H1 (cell line): Measurements from ENCODE around the gene KCNQ2. TPM values are rescaled to one million over a fixed set of nuclear protein-coding genes. Genes with fewer than 3 reads are reported as not detected.

Experiments used
- CTCF ChIA-PET: fragments of 300-600 bp; sonication (Branson Sonifier 250); formaldehyde crosslinking; loops from one replicate; lab custom pipeline; 2021; ENCODE audit not compliant: partially characterized antibody; lab: Charles Lee
- POLR2A ChIA-PET: fragments of 300-600 bp; sonication (Branson Sonifier 250); formaldehyde crosslinking; loops from one replicate; lab custom pipeline; 2021; ENCODE audit warnings: inconsistent platforms; ENCODE audit not compliant: partially characterized antibody; lab: Charles Lee
- DNase-seq, 2 experiments: peaks; one replicate each; pipeline versions ENCODE4 v3.0.0 to v3.0.0-alpha.2; 2010 to 2022; ENCODE audit warnings: low spot score in 2 of 2, low read depth in 1 of 2, mixed read lengths in 1 of 2
- FAIRE-seq: peaks from 2 replicates; lab custom pipeline; 2011; peaks lifted over from hg19 to GRCh38; lab: Jason Lieb, UNC
- H2AFZ ChIP-seq: 2 replicates; pipeline ENCODE4 v1.8.1; 2012; ENCODE audit warnings: low read length, inconsistent platforms
- H2AK5ac ChIP-seq: 2 replicates; pipeline ENCODE4 v1.6.1; 2013; ENCODE audit warnings: low read depth, low read length
- H2BK120ac ChIP-seq: replicated peaks from 2 replicates; pipeline ENCODE3; 2013; ENCODE audit warnings: low read depth, low read length, inconsistent platforms
- H2BK12ac ChIP-seq: 2 replicates; pipeline ENCODE4 v1.6.1; 2013; ENCODE audit warnings: low read depth, low read length
- H2BK15ac ChIP-seq: 2 replicates; pipeline ENCODE4 v1.6.1; 2013; ENCODE audit warnings: low read length
- H2BK20ac ChIP-seq: 2 replicates; pipeline ENCODE4 v1.6.1; 2013; ENCODE audit warnings: low read length
- H2BK5ac ChIP-seq: 2 replicates; pipeline ENCODE4 v1.6.1; 2013; ENCODE audit warnings: low read depth, low read length
- H3K14ac ChIP-seq: 2 replicates; pipeline ENCODE4 v1.6.1; 2013; ENCODE audit warnings: inconsistent platforms; ENCODE audit not compliant: insufficient read length
- H3K18ac ChIP-seq: 2 replicates; pipeline ENCODE4 v1.6.1; 2013; ENCODE audit warnings: low read length; ENCODE audit errors: extremely low read depth
- H3K23ac ChIP-seq: 2 replicates; pipeline ENCODE4 v1.6.1; 2013; ENCODE audit warnings: inconsistent platforms; ENCODE audit not compliant: insufficient read length
- H3K23me2 ChIP-seq: 2 replicates; pipeline ENCODE4 v1.6.1; 2013; ENCODE audit warnings: low read depth, low read length
- H3K27ac ChIP-seq: 2 replicates; pipeline ENCODE4 v1.6.1; 2011; ENCODE audit warnings: low read depth, low read length, inconsistent platforms
- H3K27me3 ChIP-seq, 4 experiments: replicated peaks in 1 of 4; 1 replicate in 1 of 4; 2 replicates in 3 of 4; pipeline versions ENCODE4 v1.6.1 to v1.8.1; 2011 to 2013; ENCODE audit warnings: low read length in 3 of 4, mild to moderate bottlenecking in 3 of 4, inconsistent platforms in 2 of 4, mixed read lengths in 2 of 4, moderate library complexity in 1 of 4; ENCODE audit not compliant: control insufficient read depth in 3 of 4, insufficient read depth in 3 of 4; ENCODE audit errors: extremely low read depth in 1 of 4
- H3K36me3 ChIP-seq, 4 experiments: 2 replicates each; pipeline versions ENCODE4 v1.6.1 to v1.8.1; 2011 to 2013; ENCODE audit warnings: mild to moderate bottlenecking in 4 of 4, low read length in 3 of 4, moderate library complexity in 2 of 4, control low read depth in 1 of 4, inconsistent platforms in 1 of 4; ENCODE audit not compliant: insufficient read depth in 4 of 4, control insufficient read depth in 2 of 4
- H3K4ac ChIP-seq: replicated peaks from 2 replicates; pipeline ENCODE3; 2013; ENCODE audit warnings: low read length, low read depth, mixed read lengths, inconsistent platforms; ENCODE audit not compliant: insufficient read length
- H3K4me1 ChIP-seq, 4 experiments: replicated peaks in 1 of 4; 1 replicate in 1 of 4; 2 replicates in 3 of 4; pipeline versions ENCODE4 v1.6.1 to v1.8.1; 2011 to 2013; ENCODE audit warnings: low read length in 3 of 4, inconsistent platforms in 2 of 4, mixed read lengths in 1 of 4; ENCODE audit not compliant: insufficient read depth in 4 of 4, control insufficient read depth in 3 of 4
- H3K4me2 ChIP-seq, 2 experiments: 2 replicates each; pipeline versions ENCODE4 v1.6.1 to v1.8.1; 2011 to 2013; ENCODE audit warnings: low read depth in 2 of 2, low read length in 2 of 2, control low read depth in 1 of 2, inconsistent platforms in 1 of 2, mild to moderate bottlenecking in 1 of 2; ENCODE audit not compliant: insufficient read depth in 1 of 2
- H3K4me3 ChIP-seq, 4 experiments: fragments of 200-600, 300-600 bp in 1 of 4; sonication (generic), shearing (Covaris generic), sonication (Bioruptor Twin) in 1 of 4; 2 replicates each; pipeline versions ENCODE4 v1.5.1 to v1.8.1; 2011 to 2016; ENCODE audit warnings: low read length in 4 of 4, low read depth in 3 of 4, control low read depth in 2 of 4, inconsistent platforms in 2 of 4, mild to moderate bottlenecking in 2 of 4, mixed read lengths in 1 of 4, moderate library complexity in 1 of 4; ENCODE audit not compliant: insufficient read depth in 2 of 4; ENCODE audit errors: extremely low read depth in 1 of 4
- H3K56ac ChIP-seq: replicated peaks from 2 replicates; pipeline ENCODE3; 2013; ENCODE audit warnings: low read depth, mild to moderate bottlenecking, mixed read lengths, low read length, inconsistent platforms; ENCODE audit not compliant: insufficient read length
- H3K79me1 ChIP-seq: 2 replicates; pipeline ENCODE4 v1.6.1; 2013; ENCODE audit warnings: low read depth, low read length, control low read depth
- H3K79me2 ChIP-seq, 2 experiments: 2 replicates each; pipeline versions ENCODE4 v1.6.1 to v1.8.1; 2012 to 2013; ENCODE audit warnings: low read length in 2 of 2, mild to moderate bottlenecking in 2 of 2, inconsistent platforms in 1 of 2; ENCODE audit not compliant: insufficient read depth in 2 of 2, control insufficient read depth in 1 of 2
- H3K9ac ChIP-seq, 4 experiments: replicated peaks in 1 of 4; 1 replicate in 1 of 4; 2 replicates in 3 of 4; pipeline versions ENCODE4 v1.6.1 to v1.8.1; 2011 to 2013; ENCODE audit warnings: low read depth in 3 of 4, low read length in 3 of 4, control low read depth in 2 of 4, mild to moderate bottlenecking in 2 of 4, moderate library complexity in 2 of 4, inconsistent platforms in 1 of 4; ENCODE audit errors: extremely low read depth in 1 of 4
- H3K9me3 ChIP-seq, 2 experiments: 2 replicates each; pipeline versions ENCODE4 v1.6.1 to v1.8.1; 2012 to 2013; ENCODE audit warnings: mild to moderate bottlenecking in 2 of 2, moderate library complexity in 2 of 2, control low read depth in 1 of 2, inconsistent platforms in 1 of 2, low read depth in 1 of 2, low read length in 1 of 2, mixed read lengths in 1 of 2; ENCODE audit not compliant: insufficient read depth in 2 of 2
- H4K20me1 ChIP-seq, 2 experiments: replicated peaks in 1 of 2; 2 replicates each; pipeline versions ENCODE3 to v1.8.1; 2011 to 2013; ENCODE audit warnings: inconsistent platforms in 2 of 2, low read length in 2 of 2, mild to moderate bottlenecking in 1 of 2; ENCODE audit not compliant: insufficient read depth in 2 of 2, control insufficient read depth in 1 of 2
- H4K5ac ChIP-seq: 2 replicates; pipeline ENCODE4 v1.6.1; 2013; ENCODE audit warnings: low read length, low read depth, mixed read lengths, inconsistent platforms; ENCODE audit not compliant: insufficient read length
- H4K8ac ChIP-seq: 2 replicates; pipeline ENCODE4 v1.8.0; 2013; ENCODE audit warnings: mild to moderate bottlenecking, moderate library complexity, low read length, inconsistent platforms; ENCODE audit not compliant: insufficient read depth; ENCODE audit errors: extremely low read depth
- H4K91ac ChIP-seq: replicated peaks from 2 replicates; pipeline ENCODE3; 2013; ENCODE audit warnings: low read length, mixed read lengths, inconsistent platforms; ENCODE audit not compliant: insufficient read length
- JUN ChIP-seq: IDR thresholded peaks from 2 replicates; pipeline ENCODE4 v1.6.1; 2011; ENCODE audit warnings: low read depth, mild to moderate bottlenecking, improper control_type of control experiment, low read length
- JUND ChIP-seq: IDR thresholded peaks from 2 replicates; pipeline ENCODE4 v1.6.1; 2011; ENCODE audit warnings: mild to moderate bottlenecking, improper control_type of control experiment, low read length
- KDM1A ChIP-seq: fragments of 200-600, 300-600 bp; sonication (generic); IDR thresholded peaks from 2 replicates; pipeline ENCODE4 v1.7.1; 2016; ENCODE audit warnings: mild to moderate bottlenecking, low read length, borderline replicate concordance
- KDM5A ChIP-seq: fragments of 200-600 bp; IDR thresholded peaks from 2 replicates; pipeline ENCODE4 v1.7.1; 2012; ENCODE audit warnings: mild to moderate bottlenecking, low read length, inconsistent platforms, mixed read lengths
- TAF1 ChIP-seq: IDR thresholded peaks from 2 replicates; pipeline ENCODE4 v1.6.1; 2011; ENCODE audit warnings: mild to moderate bottlenecking, low read depth, low read length
- TAF7 ChIP-seq: optimal IDR thresholded peaks from 2 replicates; pipeline ENCODE3; 2011; ENCODE audit warnings: low read depth, mild to moderate bottlenecking, inconsistent platforms, low read length, moderate library complexity, borderline replicate concordance
- TBP ChIP-seq: IDR thresholded peaks from 2 replicates; pipeline ENCODE4 v1.6.1; 2011; ENCODE audit warnings: low read depth, low read length, improper control_type of control experiment
- ZNF274 ChIP-seq: IDR thresholded peaks from 2 replicates; pipeline ENCODE4 v1.7.0; 2012; ENCODE audit warnings: low read length, borderline replicate concordance; ENCODE audit errors: extremely low read depth
- WGBS, 2 experiments: shearing (Covaris generic) in 1 of 2; methylation state at CpG; one replicate each; pipeline versions ENCODE4 v1.1.6 to v1.1.7; 2013 to 2015; ENCODE audit warnings: low lambda C conversion rate in 2 of 2, mixed read lengths in 2 of 2, inconsistent platforms in 1 of 2, low coverage in 1 of 2, missing lambda C conversion rate in 1 of 2; ENCODE audit not compliant: insufficient replicate concordance in 2 of 2, insufficient coverage in 1 of 2, insufficient read length in 1 of 2; ENCODE audit errors: extremely low coverage in 1 of 2, missing lambda C conversion rate in 1 of 2; 5-methylcytosine and 5-hydroxymethylcytosine counted together
- polyA plus RNA-seq, 7 experiments: library from polyadenylated mRNA; depleted of rRNA in 3 of 7; stranded (reverse) in 5 of 7; unstranded in 2 of 7; fragments of >200 nt in 5 of 7; fragments of 200-250 nt in 2 of 7; gene quantifications; 1 replicate in 5 of 7; 2 replicates in 1 of 7; 4 replicates in 1 of 7; pipeline versions ENCODE4 v1.2.1 to v1.2.3, GENCODE V29; 2011 to 2013; ENCODE audit warnings: missing spikeins in 2 of 7, mixed read lengths in 2 of 7
- total RNA-seq: library from RNA; stranded (reverse); fragmentation: NEBNext Ultra II Directional; extraction: Animal tissue kit (Norgen Biotek cat#: 25700); gene quantifications from 2 replicates; pipeline ENCODE4 v1.2.1, GENCODE V29; 2021

KCNQ2 gene
- total and polyA plus RNA-seq, 2 of the 8 experiments (the other 6 are each of a cell fraction or from before 2014, with no cell fraction given) = 82.6 to 243 TPM

DNA sequence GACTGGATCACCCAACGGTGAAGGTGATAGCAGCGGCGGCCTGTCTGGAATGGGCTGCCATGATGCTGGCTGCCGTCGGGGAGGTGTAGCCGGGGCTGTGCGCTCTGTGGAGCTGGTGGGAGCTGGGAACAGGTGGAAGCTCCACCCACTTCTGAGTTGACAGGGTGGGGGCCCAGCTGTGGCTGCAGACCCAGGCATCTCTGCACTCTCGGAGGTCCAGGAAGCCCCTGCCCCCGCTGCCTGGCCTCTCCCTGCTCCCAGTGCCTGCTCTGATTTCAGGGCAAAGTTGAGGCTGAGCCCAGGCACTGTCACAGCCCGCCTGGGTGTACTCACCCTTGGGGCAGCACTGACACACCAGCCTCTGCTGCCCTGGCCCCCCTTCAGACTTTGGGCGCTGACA, 93.2 kb downstream of the KCNQ2 start:
- ChIA-PET CTCF (interaction anchor here (0.6 to 9.9 kb wide), 16 partner anchors 9 to 276 kb away, joined by 3 to 230 read pairs (median 11); partner anchors contain the start of genes CHRNA4 and COL20A1), POLR2A (interaction anchor here (1.5 to 1.9 kb wide), 2 partner anchors 15 to 27 kb away, joined by 3 to 7 read pairs; no protein-coding TSS in a partner anchor)
- Histone ChIP-seq H3K4me1 (peaks cover 3 to 20% (median 14%) of the 10 kb centered on the region in 4 experiments), H3K56ac (no peak overlapping the region), H2BK15ac (0 out of 2 replicates have a peak overlapping the region, but pooled peaks have one; percentile 61), H3K36me3 (no peaks in the 10 kb centered on the region), H3K27me3 (peaks cover 0 to 2% (median 0%) of the 10 kb centered on the region in 4 experiments; a peak in 1 of 7 replicates), H3K14ac (no peak overlapping the region), H2AK5ac (no peak overlapping the region), H3K4me2 (no peak overlapping the region), H3K9me3 (no peaks in the 10 kb centered on the region), H3K23ac (no peak overlapping the region), H2BK5ac (no peak overlapping the region), H4K5ac (no peak overlapping the region), H3K4me3 (no peak overlapping the region), H3K27ac (no peak overlapping the region), H3K4ac (no peak overlapping the region), H3K23me2 (no peaks in the 10 kb centered on the region; the same call in none of the 2 replicates), H3K18ac (no peak overlapping the region), H2BK120ac (no peak overlapping the region), H4K8ac (no peak overlapping the region), H4K20me1 (no peaks in the 10 kb centered on the region), H2AFZ (no peak overlapping the region), H4K91ac (no peak overlapping the region), H3K9ac (no peak overlapping the region), H2BK20ac (no peak overlapping the region), H3K79me1 (no peaks in the 10 kb centered on the region), H3K79me2 (no peaks in the 10 kb centered on the region), H2BK12ac (no peak overlapping the region)
- FAIRE-seq (no peak), DNase-seq (no peak)
- 81% methylated on average over 11 of the region's 11 CpGs; no CpG with 5 or more reads in 1 of the 2 experiments for WGBS, 2 experiments
- TF ChIP-seq TBP (no peak), JUN (no peak), ZNF274 (no peak), JUND (no peak), KDM1A (no peak), TAF7 (no peak), KDM5A (no peak), TAF1 (no peak)
